OCI-LY7 (cell line): ENCODE results near the gene CILP2. TPM values are rescaled to one million over a fixed set of nuclear protein-coding genes. Genes with fewer than 3 reads are reported as not detected.

Source experiments
- BruUV-seq: library from RNA; stranded (reverse); fragments of 400-500 nt; replicated peaks from 2 replicates; lab custom pipeline; 2021; lab: Mats Ljungman, UMichigan
- CTCF ChIA-PET: fragments of 300-600 bp; sonication (Branson Sonifier 250); formaldehyde crosslinking; loops from one replicate; lab custom pipeline; 2022; ENCODE audit warnings: antibody characterized with exemption; ENCODE audit not compliant: unreplicated experiment; lab: Charles Lee
- POLR2A ChIA-PET: fragments of 300-600 bp; sonication (Branson Sonifier 250); formaldehyde crosslinking; loops from one replicate; lab custom pipeline; 2022; ENCODE audit warnings: antibody characterized with exemption; lab: Charles Lee
- DNase-seq: peaks from one replicate; pipeline ENCODE4 v3.0.0-alpha.2; 2015; ENCODE audit warnings: low spot score
- H2AFZ ChIP-seq: fragments of 200-600 bp; sonication (generic), shearing (Covaris generic); 2 replicates; pipeline ENCODE4 v1.6.1; 2014; ENCODE audit warnings: mild to moderate bottlenecking, antibody characterized with exemption, low read length, moderate library complexity
- H3K27ac ChIP-seq: fragments of 200-600 bp; sonication (generic); 2 replicates; pipeline ENCODE4 v1.5.1; 2014; ENCODE audit warnings: mixed run types, low read depth, mild to moderate bottlenecking, moderate library complexity, low read length, inconsistent platforms; ENCODE audit not compliant: poor library complexity, severe bottlenecking
- H3K36me3 ChIP-seq: fragments of 200-600 bp; sonication (generic); 2 replicates; pipeline ENCODE4 v1.6.1; 2014; ENCODE audit warnings: mild to moderate bottlenecking, antibody characterized with exemption, low read length, moderate library complexity, mixed read lengths; ENCODE audit not compliant: insufficient read depth
- H3K4me1 ChIP-seq: fragments of 200-600 bp; sonication (generic); 2 replicates; pipeline ENCODE4 v1.5.1; 2014; ENCODE audit warnings: mild to moderate bottlenecking, low read length; ENCODE audit not compliant: insufficient read depth, poor library complexity, severe bottlenecking
- H3K4me2 ChIP-seq: fragments of 200-600 bp; sonication (generic); 2 replicates; pipeline ENCODE4 v1.6.1; 2014; ENCODE audit warnings: mild to moderate bottlenecking, low read length
- H3K4me3 ChIP-seq: fragments of 200-600 bp; sonication (generic); 2 replicates; pipeline ENCODE4 v1.5.1; 2014; ENCODE audit warnings: mild to moderate bottlenecking, low read depth, low read length; ENCODE audit not compliant: poor library complexity, severe bottlenecking
- H3K79me2 ChIP-seq: fragments of 200-600 bp; sonication (generic); 2 replicates; pipeline ENCODE4 v1.6.1; 2016; ENCODE audit warnings: low read depth, mild to moderate bottlenecking, low read length, moderate library complexity, mixed read lengths; ENCODE audit not compliant: insufficient read depth
- H3K9me2 ChIP-seq: fragments of 200-600 bp; sonication (generic); 2 replicates; pipeline ENCODE4 v1.6.1; 2016; ENCODE audit warnings: mild to moderate bottlenecking, low read length, mixed read lengths; ENCODE audit not compliant: insufficient read depth
- H3K9me3 ChIP-seq: fragments of 200-600 bp; sonication (generic); 2 replicates; pipeline ENCODE4 v1.6.1; 2014; ENCODE audit warnings: mild to moderate bottlenecking, mixed run types, low read length, mixed read lengths
- H4K20me1 ChIP-seq: fragments of 200-600 bp; sonication (generic); 2 replicates; pipeline ENCODE4 v1.6.1; 2014; ENCODE audit warnings: mild to moderate bottlenecking, antibody characterized with exemption, low read length, moderate library complexity, mixed read lengths; ENCODE audit not compliant: insufficient read depth
- EZH2phosphoT487 ChIP-seq: fragments of 200-600 bp; sonication (generic); IDR thresholded peaks from 2 replicates; pipeline ENCODE4 v1.6.1; 2018; ENCODE audit warnings: low read depth, borderline replicate concordance, mild to moderate bottlenecking, mixed run types, antibody characterized with exemption, low read length, moderate library complexity, mixed read lengths
- intact Hi-C: fragments of 100-400 bp; cut with micrococcal nuclease; formaldehyde crosslinking; loops from one replicate; pipeline ENCODE4 v1.10.0; 2022; ENCODE audit not compliant: unreplicated experiment
- total RNA-seq, 2 experiments: library from RNA; depleted of rRNA in 1 of 2; stranded (reverse); fragments of >200 nt in 1 of 2; shearing (Covaris generic) in 1 of 2; gene quantifications; 2 replicates each; pipeline ENCODE4 v1.2.3, GENCODE V29; 2014 to 2022
- TF ChIP-seq, protein P1 (sequence below): fragments of 200-600 bp; sonication (generic); conservative IDR thresholded peaks from 2 replicates; pipeline ENCODE4 v1.5.1; 2014; ENCODE audit warnings: mild to moderate bottlenecking, antibody characterized with exemption, low read length, moderate library complexity, mixed read lengths

The CILP2 gene
- total RNA-seq, 2 experiments from 2014 or later = 0.19 to 0.51 TPM

DNA sequence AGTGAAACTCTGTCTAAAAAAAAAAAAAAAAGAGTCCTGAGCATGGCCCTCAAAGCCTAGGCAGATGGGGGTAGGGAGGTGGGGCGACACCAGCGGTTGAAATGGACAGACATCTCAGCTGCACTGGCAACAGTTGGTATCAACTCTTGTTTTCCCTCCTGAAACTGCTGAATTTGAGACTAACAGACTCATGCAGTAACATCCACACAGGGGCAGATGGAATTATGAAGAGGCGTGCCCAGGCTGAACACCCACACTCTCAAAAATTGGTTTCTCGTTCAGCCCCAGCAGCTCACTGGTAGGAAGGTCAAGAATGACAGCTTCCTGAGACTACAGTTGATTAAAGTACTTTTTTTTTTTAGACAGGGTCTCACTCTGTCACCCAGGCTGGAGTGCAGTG lies 56.3 kb downstream of the CILP2 start:
- Histone ChIP-seq H3K9me2 (no peaks in the 10 kb centered on the region), H3K4me1 (peaks cover 21% of the 10 kb centered on the region), H3K79me2 (no peaks in the 10 kb centered on the region), H3K27ac (no peak overlapping the region), H4K20me1 (no peaks in the 10 kb centered on the region), H3K4me2 (no peak overlapping the region), H3K9me3 (no peaks in the 10 kb centered on the region), H3K36me3 (no peaks in the 10 kb centered on the region), H3K4me3 (no peak overlapping the region), H2AFZ (no peak overlapping the region)
- intact Hi-C loops = no loop called here
- POLR2A ChIA-PET = no interaction called here
- no peak for DNase-seq
- BruUV-seq = no TSS peak
- CTCF ChIA-PET = no interaction called here
- TF ChIP-seq EZH2phosphoT487 = no peak
- TF ChIP-seq, protein P1, sequence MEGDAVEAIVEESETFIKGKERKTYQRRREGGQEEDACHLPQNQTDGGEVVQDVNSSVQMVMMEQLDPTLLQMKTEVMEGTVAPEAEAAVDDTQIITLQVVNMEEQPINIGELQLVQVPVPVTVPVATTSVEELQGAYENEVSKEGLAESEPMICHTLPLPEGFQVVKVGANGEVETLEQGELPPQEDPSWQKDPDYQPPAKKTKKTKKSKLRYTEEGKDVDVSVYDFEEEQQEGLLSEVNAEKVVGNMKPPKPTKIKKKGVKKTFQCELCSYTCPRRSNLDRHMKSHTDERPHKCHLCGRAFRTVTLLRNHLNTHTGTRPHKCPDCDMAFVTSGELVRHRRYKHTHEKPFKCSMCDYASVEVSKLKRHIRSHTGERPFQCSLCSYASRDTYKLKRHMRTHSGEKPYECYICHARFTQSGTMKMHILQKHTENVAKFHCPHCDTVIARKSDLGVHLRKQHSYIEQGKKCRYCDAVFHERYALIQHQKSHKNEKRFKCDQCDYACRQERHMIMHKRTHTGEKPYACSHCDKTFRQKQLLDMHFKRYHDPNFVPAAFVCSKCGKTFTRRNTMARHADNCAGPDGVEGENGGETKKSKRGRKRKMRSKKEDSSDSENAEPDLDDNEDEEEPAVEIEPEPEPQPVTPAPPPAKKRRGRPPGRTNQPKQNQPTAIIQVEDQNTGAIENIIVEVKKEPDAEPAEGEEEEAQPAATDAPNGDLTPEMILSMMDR = no peak

DNA sequence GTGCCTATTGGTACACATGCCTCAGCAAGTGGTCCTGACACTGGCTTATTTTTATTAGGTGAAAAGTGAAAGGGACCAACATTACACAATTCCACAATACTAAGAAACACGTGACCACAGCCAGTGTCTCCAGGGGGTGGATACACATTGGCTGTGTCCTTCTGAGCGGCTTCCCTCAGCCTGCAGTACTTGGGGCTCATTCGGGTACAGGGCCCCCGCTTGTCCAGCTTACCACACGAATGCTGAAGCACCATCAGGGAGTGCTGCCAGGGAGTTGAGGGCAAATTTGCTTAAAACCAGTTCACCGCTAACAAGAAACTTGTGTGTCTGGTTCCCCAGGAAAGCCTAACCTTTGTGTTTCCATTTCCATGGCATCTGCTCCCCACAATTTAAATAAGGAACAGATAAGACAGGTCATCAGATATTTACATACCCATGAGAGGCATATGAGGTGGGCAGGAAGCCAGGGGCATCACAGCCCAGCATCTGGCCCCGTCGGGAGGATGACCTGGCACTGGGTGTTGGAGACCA lies 57.2 kb downstream of the CILP2 start:
- no peaks in the 10 kb centered on the region for H4K20me1 ChIP-seq
- ChIA-PET CTCF (no interaction called here), POLR2A (no interaction called here)
- TF ChIP-seq, protein P1 = no peak
- no peak for TF ChIP-seq EZH2phosphoT487
- intact Hi-C loops = no loop called here
- H3K4me1 ChIP-seq = peaks cover 21% of the 10 kb centered on the region
- H3K4me2 ChIP-seq = no peak overlapping the region
- H3K79me2 ChIP-seq = no peaks in the 10 kb centered on the region
- no peak overlapping the region for H3K27ac ChIP-seq
- BruUV-seq = no TSS peak
- DNase-seq = no peak
- H3K4me3 ChIP-seq = no peak overlapping the region
- H3K36me3 ChIP-seq = no peaks in the 10 kb centered on the region
- no peaks in the 10 kb centered on the region for H3K9me2 ChIP-seq
- no peaks in the 10 kb centered on the region for H3K9me3 ChIP-seq
- no peak overlapping the region for H2AFZ ChIP-seq

Other genes starting within 250 kb of the CILP2 start
- gene SUGP1, start 217.8 kb upstream of the CILP2 start, total RNA-seq (2014; rRNA removed; shearing (Covaris generic)) = 34.6 and 37.9 TPM in 2 replicates
- gene SUGP1, start 217.8 kb upstream of the CILP2 start, total RNA-seq (2022) = 61.4 and 64.2 TPM in 2 replicates
- 31.9 and 58.7 TPM in 2 replicates for gene MAU2, start 217.4 kb upstream of the CILP2 start, total RNA-seq (2014; rRNA removed; shearing (Covaris generic))
- 81.7 and 103 TPM in 2 replicates for gene MAU2, start 217.4 kb upstream of the CILP2 start, total RNA-seq (2022)
- gene GATAD2A, start 132.6 kb upstream of the CILP2 start, total RNA-seq (2014; rRNA removed; shearing (Covaris generic)) = 62.8 and 73.4 TPM in 2 replicates
- gene GATAD2A, start 132.6 kb upstream of the CILP2 start, total RNA-seq (2022) = 126 and 156 TPM in 2 replicates
- 7.1 and 10.5 TPM in 2 replicates for gene TSSK6, start 22.7 kb upstream of the CILP2 start, total RNA-seq (2014; rRNA removed; shearing (Covaris generic))
- gene TSSK6, start 22.7 kb upstream of the CILP2 start, total RNA-seq (2022) = 6.4 and 8.7 TPM in 2 replicates
- 275 and 320 TPM in 2 replicates for gene NDUFA13, start 22.0 kb upstream of the CILP2 start, total RNA-seq (2014; rRNA removed; shearing (Covaris generic))
- gene NDUFA13, start 22.0 kb upstream of the CILP2 start, total RNA-seq (2022) = 421 and 429 TPM in 2 replicates
- gene YJEFN3, start 9.4 kb upstream of the CILP2 start, total RNA-seq (2014; rRNA removed; shearing (Covaris generic)) = 5.4 and 6.9 TPM in 2 replicates
- gene YJEFN3, start 9.4 kb upstream of the CILP2 start, total RNA-seq (2022) = 35.3 and 35.8 TPM in 2 replicates
- 5.1 and 6.7 TPM in 2 replicates for gene PBX4, start 80.4 kb downstream of the CILP2 start, total RNA-seq (2014; rRNA removed; shearing (Covaris generic))
- gene PBX4, start 80.4 kb downstream of the CILP2 start, total RNA-seq (2022) = 4.6 and 5.0 TPM in 2 replicates
- 6.0 and 12.4 TPM in 2 replicates for gene LPAR2, start 90.0 kb downstream of the CILP2 start, total RNA-seq (2014; rRNA removed; shearing (Covaris generic))
- gene LPAR2, start 90.0 kb downstream of the CILP2 start, total RNA-seq (2022) = 17.5 and 18.4 TPM in 2 replicates
- 30.1 and 34.7 TPM in 2 replicates for gene GMIP, start 105.4 kb downstream of the CILP2 start, total RNA-seq (2014; rRNA removed; shearing (Covaris generic))
- 41.6 and 48.7 TPM in 2 replicates for gene GMIP, start 105.4 kb downstream of the CILP2 start, total RNA-seq (2022)
- 41.0 and 58.3 TPM in 2 replicates for gene ATP13A1, start 125.4 kb downstream of the CILP2 start, total RNA-seq (2014; rRNA removed; shearing (Covaris generic))
- 122 and 128 TPM in 2 replicates for gene ATP13A1, start 125.4 kb downstream of the CILP2 start, total RNA-seq (2022)
- 83.8 and 85.6 TPM in 2 replicates for gene ZNF101, start 130.6 kb downstream of the CILP2 start, total RNA-seq (2014; rRNA removed; shearing (Covaris generic))
- 66.6 and 87.0 TPM in 2 replicates for gene ZNF101, start 130.6 kb downstream of the CILP2 start, total RNA-seq (2022)
- 4.5 and 8.7 TPM in 2 replicates for gene ZNF14, start 194.8 kb downstream of the CILP2 start, total RNA-seq (2014; rRNA removed; shearing (Covaris generic))
- gene ZNF14, start 194.8 kb downstream of the CILP2 start, total RNA-seq (2022) = 7.0 and 8.4 TPM in 2 replicates